Neuron (in vitro differentiated cells): ENCODE measurements around the gene SOBP.

ENCODE experiments used
- H2AFZ ChIP-seq: one replicate; pipeline ENCODE4 v1.6.1; 2013; ENCODE audit warnings: low read depth, mild to moderate bottlenecking, inconsistent platforms, low read length, moderate library complexity
- H3K27me3 ChIP-seq: one replicate; pipeline ENCODE4 v1.6.1; 2013; ENCODE audit warnings: low read length; ENCODE audit not compliant: insufficient read depth
- H3K36me3 ChIP-seq: one replicate; pipeline ENCODE4 v1.6.1; 2013; ENCODE audit warnings: low read length; ENCODE audit not compliant: insufficient read depth
- H3K4me1 ChIP-seq: one replicate; pipeline ENCODE4 v1.6.1; 2013; ENCODE audit warnings: low read length; ENCODE audit not compliant: insufficient read depth
- H3K4me3 ChIP-seq: 2 replicates; pipeline ENCODE4 v1.5.1; 2013; ENCODE audit warnings: mild to moderate bottlenecking, low read length, moderate library complexity
- H3K9me3 ChIP-seq: one replicate; pipeline ENCODE4 v1.6.1; 2013; ENCODE audit warnings: low read length

Gene SOBP

DNA sequence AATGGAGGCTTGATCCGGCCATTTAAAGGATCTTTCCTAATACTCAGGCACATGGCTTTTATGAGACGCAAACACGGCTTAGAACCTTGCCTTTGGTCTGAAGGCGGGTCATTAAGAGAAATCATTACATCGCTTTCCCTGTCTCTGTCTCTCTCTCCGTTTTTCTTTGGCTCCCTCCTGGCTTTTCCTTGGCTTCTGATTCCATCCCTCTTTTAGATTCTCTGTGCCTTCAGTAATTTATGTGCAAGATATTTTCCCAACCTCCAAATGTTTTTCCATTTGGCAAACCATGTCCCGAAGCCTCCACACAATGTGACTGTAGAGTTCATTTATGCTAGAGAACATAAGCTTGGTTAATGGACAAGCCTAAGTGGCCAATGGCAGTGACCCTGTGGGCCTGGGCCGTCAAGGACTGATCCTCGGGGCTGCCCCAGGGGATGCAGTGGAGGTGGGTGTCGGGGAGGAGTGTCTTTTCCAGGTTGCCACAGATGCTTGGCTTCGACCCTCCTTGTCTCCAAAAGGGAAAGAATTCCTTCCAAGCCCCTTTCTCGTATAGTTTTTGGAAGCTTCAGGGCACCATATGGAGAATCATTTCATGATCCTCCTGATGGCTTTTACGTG lies 177.2 kb downstream of the SOBP start:
- no peak overlapping the region for H2AFZ ChIP-seq
- H3K9me3 ChIP-seq: peaks cover 3% of the 10 kb centered on the region
- peaks cover 3% of the 10 kb centered on the region for H3K4me1 ChIP-seq

DNA sequence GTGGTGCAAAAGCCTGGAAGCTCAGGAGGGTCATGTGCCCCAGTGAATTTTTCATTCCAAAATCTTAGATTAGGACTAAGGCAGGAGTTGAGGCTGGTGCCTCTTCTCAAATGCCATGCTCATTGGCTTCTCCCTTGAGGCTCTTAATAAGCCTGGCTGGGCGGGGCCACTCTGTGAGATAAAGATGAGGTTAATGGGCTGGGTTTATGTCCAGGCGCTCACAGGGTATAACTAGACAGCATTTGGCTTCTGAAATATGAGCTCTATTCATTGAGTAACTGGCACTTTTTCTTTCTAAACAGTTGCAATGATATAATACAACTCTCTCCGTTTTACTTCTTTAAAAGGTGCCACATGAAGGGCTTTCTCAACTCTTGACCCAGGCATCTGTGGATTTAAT lies 177.9 kb downstream of the SOBP start:
- no peaks in the 10 kb centered on the region for H3K27me3 ChIP-seq
- no peak overlapping the region for H2AFZ ChIP-seq
- H3K4me3 ChIP-seq: no peak overlapping the region
- no peaks in the 10 kb centered on the region for H3K36me3 ChIP-seq
- H3K9me3 ChIP-seq: peaks cover 3% of the 10 kb centered on the region
- H3K4me1 ChIP-seq: peaks cover 3% of the 10 kb centered on the region

More for the DNA sequence above, 177.2 kb downstream of the SOBP start:
- Histone ChIP-seq H3K36me3 (no peaks in the 10 kb centered on the region), H3K27me3 (no peaks in the 10 kb centered on the region), H3K4me3 (no peak overlapping the region)

DNA sequence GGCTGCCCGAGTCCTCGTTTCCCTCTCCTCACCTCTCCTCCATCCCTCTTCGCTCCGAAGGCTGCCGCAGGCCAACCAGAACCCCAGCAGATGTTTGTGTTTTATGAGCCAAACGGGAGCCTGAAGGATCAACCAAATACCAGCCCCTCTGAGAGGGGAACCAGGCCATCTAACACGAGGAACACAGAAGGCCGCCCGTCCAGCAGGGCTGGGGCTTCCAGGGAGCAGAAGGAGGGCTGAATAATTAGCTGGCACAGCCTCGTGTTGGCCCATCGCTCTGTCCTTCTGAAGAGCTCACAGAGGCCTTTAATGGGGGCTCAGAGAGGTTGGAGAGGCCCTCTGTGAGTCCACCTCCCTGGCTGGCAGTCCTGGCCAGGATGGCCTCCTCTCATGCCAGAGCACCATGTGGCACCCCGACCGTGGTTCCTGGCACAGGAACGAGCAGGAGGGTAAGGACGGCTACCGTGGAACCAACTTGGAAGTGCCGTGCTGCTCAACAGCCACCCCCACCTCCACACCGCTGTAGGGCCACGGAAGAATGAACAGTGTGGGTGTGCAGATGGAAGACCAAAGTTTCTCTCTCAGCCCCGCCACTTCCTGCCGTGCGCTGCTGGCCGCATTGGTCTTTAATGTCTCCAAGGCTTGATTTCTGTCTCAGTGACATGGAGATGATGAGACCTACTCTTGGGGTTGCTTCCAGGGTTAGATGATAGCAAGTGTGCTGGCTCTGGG lies 179.0 kb downstream of the SOBP start:
- Histone ChIP-seq H3K9me3 (peaks cover 3% of the 10 kb centered on the region), H2AFZ (no peak overlapping the region), H3K4me3 (no peak overlapping the region), H3K36me3 (no peaks in the 10 kb centered on the region), H3K4me1 (peaks cover 3% of the 10 kb centered on the region), H3K27me3 (no peaks in the 10 kb centered on the region)

DNA sequence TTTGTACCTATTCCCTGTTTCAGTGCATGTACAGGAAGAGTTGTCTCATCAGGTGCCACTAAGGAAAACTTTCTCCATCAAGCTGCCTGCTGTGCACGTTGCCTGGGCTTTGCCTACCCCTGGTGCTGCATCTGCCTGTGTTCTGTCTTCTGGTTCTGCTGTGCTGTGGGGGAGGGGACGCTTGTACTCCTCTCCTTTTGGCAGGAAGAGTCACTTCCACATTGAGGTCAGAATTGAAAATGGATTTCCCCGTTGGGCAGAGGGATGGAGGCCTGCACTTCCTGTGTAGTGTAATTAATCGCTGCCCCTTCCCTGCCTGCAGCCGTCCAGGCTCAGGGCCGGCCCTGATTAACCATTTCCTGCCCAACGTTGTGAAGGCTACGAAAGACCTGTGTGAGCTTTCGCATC lies 180.9 kb downstream of the SOBP start:
- H3K9me3 ChIP-seq: peaks cover 3% of the 10 kb centered on the region
- H3K4me3 ChIP-seq: no peak overlapping the region
- H2AFZ ChIP-seq: peak overlapping the region; percentile 38
- peaks cover 3% of the 10 kb centered on the region for H3K4me1 ChIP-seq
- H3K36me3 ChIP-seq: no peaks in the 10 kb centered on the region
- H3K27me3 ChIP-seq: no peaks in the 10 kb centered on the region

DNA sequence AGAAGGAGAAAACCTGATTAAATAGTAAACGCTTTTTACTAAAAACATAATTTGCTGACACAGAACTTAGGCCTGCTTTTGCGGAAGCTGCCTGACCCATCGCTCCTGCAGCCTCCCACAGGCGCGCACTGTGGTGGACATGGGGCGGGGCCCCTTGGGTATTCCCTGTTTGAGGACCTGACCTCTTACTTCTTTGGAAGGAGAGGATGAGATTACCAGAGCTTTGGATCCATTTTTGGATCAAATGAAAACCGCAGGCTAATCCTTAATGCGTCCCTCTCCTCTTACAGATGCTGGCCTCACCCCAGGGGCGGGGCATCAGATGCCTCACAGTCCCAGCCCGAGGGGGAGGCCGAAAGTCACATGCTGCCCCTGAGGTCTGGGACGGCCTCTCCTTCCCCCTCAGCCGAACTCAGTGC lies 183.2 kb downstream of the SOBP start:
- Histone ChIP-seq H3K36me3 (no peaks in the 10 kb centered on the region), H3K27me3 (no peaks in the 10 kb centered on the region), H3K4me1 (no peaks in the 10 kb centered on the region), H3K4me3 (no peak overlapping the region), H3K9me3 (peaks cover 3% of the 10 kb centered on the region), H2AFZ (no peak overlapping the region)

DNA sequence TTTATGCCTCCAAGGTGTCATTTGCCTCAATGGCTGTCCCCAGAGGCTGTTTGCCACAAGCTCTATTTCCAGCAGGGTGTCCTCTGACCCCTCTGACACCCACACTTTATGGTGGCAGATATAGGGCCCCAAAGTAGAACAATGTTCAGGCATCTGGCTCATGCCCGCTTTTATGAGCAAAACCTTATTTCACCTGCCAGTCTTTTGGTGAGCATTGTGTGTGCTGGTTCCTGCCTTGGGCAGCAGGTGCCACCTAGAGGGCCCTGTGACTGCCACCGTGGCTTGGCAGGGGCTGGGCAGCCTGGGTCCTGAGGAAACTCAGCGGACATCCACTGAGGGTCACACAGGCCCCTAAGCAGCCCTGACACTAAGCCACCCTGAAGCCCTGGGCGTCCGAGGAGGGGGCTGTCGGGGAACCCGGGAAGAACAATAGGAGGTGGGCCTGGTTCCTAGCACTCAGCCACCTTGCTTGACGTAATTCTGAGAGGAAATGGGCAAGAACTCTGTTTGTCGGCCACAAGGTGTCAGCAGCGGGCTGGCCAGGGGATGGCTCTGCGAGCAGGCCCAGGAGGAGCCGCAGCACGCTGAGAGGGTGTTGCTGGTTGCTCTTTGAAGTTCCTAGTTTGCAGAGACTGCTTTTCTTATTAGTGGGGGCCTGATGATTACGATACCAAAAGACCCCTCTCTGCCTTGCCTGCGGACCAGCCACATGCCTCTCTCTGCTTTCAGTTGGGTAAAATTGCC lies 185.2 kb downstream of the SOBP start:
- no peak overlapping the region for H2AFZ ChIP-seq
- H3K27me3 ChIP-seq: no peaks in the 10 kb centered on the region
- no peaks in the 10 kb centered on the region for H3K9me3 ChIP-seq
- H3K36me3 ChIP-seq: no peaks in the 10 kb centered on the region
- H3K4me3 ChIP-seq: no peak overlapping the region
- H3K4me1 ChIP-seq: no peaks in the 10 kb centered on the region

DNA sequence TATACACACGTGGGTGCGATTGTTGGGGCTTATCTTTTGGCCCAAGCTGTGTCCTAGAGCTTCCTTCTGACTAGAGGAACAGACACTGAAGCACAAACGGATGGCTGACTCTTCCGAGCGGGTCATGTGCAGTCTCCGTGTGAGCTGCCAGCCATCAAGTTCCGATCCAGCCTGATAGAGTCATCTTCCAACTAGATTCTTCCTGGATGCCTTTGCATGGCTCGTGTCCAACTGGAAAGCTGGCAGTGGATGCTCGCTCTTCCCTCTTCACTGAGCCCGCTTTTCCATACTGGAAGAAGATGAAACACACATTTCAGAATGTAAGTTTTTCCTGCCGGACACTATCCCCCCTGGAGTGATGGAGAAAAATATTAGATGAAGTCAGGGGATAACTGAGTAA lies 186.1 kb downstream of the SOBP start:
- Histone ChIP-seq H3K4me1 (no peaks in the 10 kb centered on the region), H3K9me3 (no peaks in the 10 kb centered on the region), H3K4me3 (no peak overlapping the region), H2AFZ (no peak overlapping the region), H3K27me3 (no peaks in the 10 kb centered on the region), H3K36me3 (no peaks in the 10 kb centered on the region)

DNA sequence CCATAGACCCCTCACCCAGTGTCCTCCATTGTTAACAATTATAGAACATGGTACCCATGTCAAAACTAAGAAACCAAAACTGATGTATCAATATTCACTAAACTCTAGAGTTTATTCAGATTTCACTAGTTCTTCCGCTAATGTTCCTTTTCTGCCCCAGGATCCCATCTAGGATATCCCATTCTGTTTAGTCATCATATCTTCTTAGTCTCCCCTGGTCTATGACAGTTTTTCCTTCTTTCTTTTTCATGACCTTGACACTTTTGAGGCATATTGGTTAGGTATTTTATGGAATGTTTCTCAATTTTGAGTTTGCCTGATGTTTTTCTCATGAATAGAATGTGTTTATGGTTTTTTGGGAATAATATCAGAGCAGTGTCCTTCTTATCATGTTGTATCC lies 187.5 kb downstream of the SOBP start:
- Histone ChIP-seq H3K27me3 (no peaks in the 10 kb centered on the region), H3K4me3 (no peak overlapping the region), H3K9me3 (no peaks in the 10 kb centered on the region), H3K36me3 (no peaks in the 10 kb centered on the region), H2AFZ (no peak overlapping the region), H3K4me1 (no peaks in the 10 kb centered on the region)

DNA sequence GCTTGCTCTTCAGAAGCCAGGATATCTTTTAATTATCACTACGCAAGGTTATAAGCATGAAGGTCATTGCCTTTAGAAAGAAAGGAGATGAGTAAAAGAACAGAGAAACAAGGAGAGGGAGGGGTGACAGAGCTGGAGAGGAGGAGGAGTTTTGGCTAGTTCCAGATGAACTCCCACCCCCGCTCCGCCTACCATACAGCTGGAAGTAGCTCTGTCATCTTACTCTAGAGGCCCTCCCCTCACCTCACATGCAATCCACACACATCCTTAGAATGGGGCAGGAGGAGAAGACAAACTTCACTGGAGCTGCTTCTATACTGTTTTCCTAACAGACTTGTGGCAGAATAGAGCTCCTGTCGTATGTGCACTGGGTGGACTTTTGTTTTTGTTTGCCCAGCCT lies 189.5 kb downstream of the SOBP start:
- H3K9me3 ChIP-seq: no peaks in the 10 kb centered on the region
- no peak overlapping the region for H2AFZ ChIP-seq
- no peak overlapping the region for H3K4me3 ChIP-seq
- no peaks in the 10 kb centered on the region for H3K27me3 ChIP-seq
- H3K36me3 ChIP-seq: no peaks in the 10 kb centered on the region
- H3K4me1 ChIP-seq: no peaks in the 10 kb centered on the region

DNA sequence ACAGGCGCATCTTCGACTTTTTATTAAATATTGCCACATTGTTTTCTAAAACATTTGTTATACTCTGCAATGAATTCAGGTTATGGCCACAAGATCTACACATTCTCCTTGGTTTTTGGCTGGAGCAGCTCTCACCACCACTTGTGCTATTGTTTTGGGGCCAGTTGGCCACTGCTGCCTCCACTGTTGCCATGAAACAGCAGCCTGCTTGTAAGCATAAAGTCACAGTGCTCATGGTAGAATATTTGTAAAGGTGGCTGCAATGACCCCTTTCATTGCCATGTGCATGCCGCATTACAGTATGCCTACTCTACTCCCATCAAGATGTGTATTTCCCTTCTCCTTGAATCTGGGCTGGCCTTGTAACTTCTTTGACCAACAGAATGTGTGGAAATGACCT lies 192.8 kb downstream of the SOBP start:
- H3K9me3 ChIP-seq: peaks cover 2% of the 10 kb centered on the region
- no peak overlapping the region for H2AFZ ChIP-seq
- no peaks in the 10 kb centered on the region for H3K4me1 ChIP-seq
- no peak overlapping the region for H3K4me3 ChIP-seq
- H3K36me3 ChIP-seq: no peaks in the 10 kb centered on the region
- H3K27me3 ChIP-seq: no peaks in the 10 kb centered on the region

DNA sequence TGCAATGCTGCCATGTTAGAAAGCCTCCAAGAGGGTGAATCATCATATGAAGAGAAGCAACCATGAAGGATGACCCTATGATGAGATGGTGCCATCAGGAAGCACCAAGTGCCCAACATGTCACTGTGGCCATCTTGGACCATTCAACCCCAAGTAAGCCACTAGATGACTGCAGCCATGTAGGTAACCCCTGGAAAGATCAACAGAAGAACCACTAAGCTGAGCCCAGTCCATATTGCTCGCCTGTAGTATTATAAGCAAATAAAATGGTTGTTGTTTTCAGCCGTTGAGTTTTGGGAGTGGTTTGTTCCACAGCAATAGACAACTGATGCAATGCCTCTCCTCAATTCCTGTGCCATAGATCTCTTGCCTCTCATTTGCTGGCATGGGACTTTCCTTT lies 193.3 kb downstream of the SOBP start:
- no peak overlapping the region for H3K4me3 ChIP-seq
- no peak overlapping the region for H2AFZ ChIP-seq
- peaks cover 2% of the 10 kb centered on the region for H3K9me3 ChIP-seq
- no peaks in the 10 kb centered on the region for H3K27me3 ChIP-seq
- no peaks in the 10 kb centered on the region for H3K4me1 ChIP-seq
- no peaks in the 10 kb centered on the region for H3K36me3 ChIP-seq

DNA sequence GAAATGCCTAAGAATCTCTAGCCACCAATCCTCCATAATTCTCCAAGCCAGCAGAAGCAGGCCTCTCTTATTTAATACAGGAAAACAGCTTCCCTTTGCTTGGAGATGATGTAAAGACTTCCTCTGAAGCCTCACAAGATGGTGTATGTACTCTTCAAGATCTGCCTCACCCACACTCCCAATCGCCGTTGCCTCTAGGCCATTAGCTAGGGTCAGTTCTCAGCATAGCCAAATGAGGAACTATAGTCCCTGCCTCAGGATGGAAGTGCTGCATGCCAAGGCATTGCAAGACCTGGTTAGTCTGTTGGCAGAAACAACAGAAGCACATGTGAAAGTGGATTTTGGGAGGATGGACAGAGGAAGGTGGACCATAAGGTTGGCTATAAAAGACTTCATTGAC lies 195.1 kb downstream of the SOBP start:
- H3K27me3 ChIP-seq: no peaks in the 10 kb centered on the region
- H3K36me3 ChIP-seq: no peaks in the 10 kb centered on the region
- H3K4me3 ChIP-seq: no peak overlapping the region
- peaks cover 7% of the 10 kb centered on the region for H3K4me1 ChIP-seq
- no peak overlapping the region for H2AFZ ChIP-seq
- H3K9me3 ChIP-seq: peaks cover 2% of the 10 kb centered on the region

DNA sequence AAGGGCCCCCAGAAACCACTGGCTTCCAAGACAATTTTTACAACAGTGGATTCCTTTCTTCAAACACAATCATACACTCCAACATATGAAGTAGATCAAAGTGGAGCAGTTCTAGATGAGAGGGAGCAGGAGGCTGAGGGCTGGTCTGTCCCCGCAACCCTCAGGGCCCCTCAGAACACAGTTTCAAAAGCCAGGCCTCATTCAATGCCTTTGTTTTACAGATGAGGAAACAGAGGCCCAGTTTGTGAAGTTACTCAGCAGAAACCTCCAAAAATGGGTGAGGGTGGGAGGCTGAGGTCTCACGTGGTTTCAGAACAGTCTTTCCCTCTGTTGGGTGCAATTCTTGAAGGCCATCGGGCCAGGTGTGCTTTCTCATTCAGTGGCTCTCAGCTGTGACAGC lies 199.3 kb downstream of the SOBP start:
- Histone ChIP-seq H3K4me1 (peaks cover 24% of the 10 kb centered on the region), H3K27me3 (no peaks in the 10 kb centered on the region), H3K4me3 (no peak overlapping the region), H3K36me3 (no peaks in the 10 kb centered on the region), H3K9me3 (peaks cover 2% of the 10 kb centered on the region), H2AFZ (no peak overlapping the region)
